K562 (cell line): Measurements from ENCODE around the gene KCNK2. TPM values are rescaled to one million over a fixed set of nuclear protein-coding genes. Genes with fewer than 3 reads are reported as not detected.

Experiments
- ATAC-seq: fragments of 200-7000 bp; cut with Tn5 transposase; 3 replicates; pipeline ENCODE4 v1.9.1; 2020; ENCODE audit warnings: moderate library complexity
- BruUV-seq: library from RNA; stranded (reverse); fragments of 400-500 nt; replicated peaks from 2 replicates; lab custom pipeline; 2021; lab: Mats Ljungman, UMichigan
- CTCF ChIA-PET: fragments of 300-600 bp; formaldehyde crosslinking; extraction: SDS; loops from one replicate; lab custom pipeline; 2021; ENCODE audit warnings: low intra/inter-chr PET ratio; lab: Yijun Ruan, JAX
- POLR2A ChIA-PET: fragments of 300-600, 350-650 bp; sonication (Branson Sonifier 250); formaldehyde crosslinking; extraction: SDS; loops from one replicate; lab custom pipeline; 2021; ENCODE audit warnings: antibody characterized with exemption, inconsistent platforms; lab: Yijun Ruan, JAX
- DNase-seq, 4 experiments: peaks; one replicate each; pipeline versions ENCODE4 v3.0.0 to v3.0.0-alpha.2; 2011 to 2018; ENCODE audit warnings: low spot score in 3 of 4, mixed read lengths in 3 of 4; ENCODE audit errors: extremely low read depth in 1 of 4
- FAIRE-seq: peaks from 2 replicates; lab custom pipeline; 2011; peaks lifted over from hg19 to GRCh38; lab: Jason Lieb, UNC
- H2AFZ ChIP-seq: 2 replicates; pipeline ENCODE4 v1.6.0; 2011; ENCODE audit warnings: low read depth, low read length, control low read depth, inconsistent platforms
- H3K27ac ChIP-seq: fragments of 200-600 bp; 3 replicates; pipeline ENCODE4 v1.8.0; 2011; ENCODE audit warnings: low read depth, mild to moderate bottlenecking, control low read depth, inconsistent platforms, low read length, moderate library complexity, mixed read lengths; ENCODE audit errors: extremely low read depth
- H3K27me3 ChIP-seq, 2 experiments: fragments of 300-600 bp in 1 of 2; 2 replicates in 1 of 2; 3 replicates in 1 of 2; pipeline versions ENCODE4 v1.6.0 to v1.8.0; 2011; ENCODE audit warnings: inconsistent platforms in 2 of 2, low read length in 2 of 2, mild to moderate bottlenecking in 1 of 2, mixed read lengths in 1 of 2, moderate library complexity in 1 of 2; ENCODE audit not compliant: control insufficient read depth in 2 of 2, insufficient read depth in 2 of 2
- H3K36me3 ChIP-seq: fragments of 300-600 bp; 3 replicates; pipeline ENCODE4 v1.8.0; 2011; ENCODE audit warnings: mild to moderate bottlenecking, low read length, inconsistent platforms; ENCODE audit not compliant: control insufficient read depth, insufficient read depth
- H3K4me1 ChIP-seq, 2 experiments: fragments of 200-600 bp in 1 of 2; replicated peaks in 1 of 2; 2 replicates in 1 of 2; 3 replicates in 1 of 2; pipeline versions ENCODE4 v1.5.1 to v1.8.0; 2011; ENCODE audit warnings: inconsistent platforms in 2 of 2, low read length in 2 of 2, mild to moderate bottlenecking in 1 of 2, mixed read lengths in 1 of 2, moderate library complexity in 1 of 2; ENCODE audit not compliant: control insufficient read depth in 2 of 2, insufficient read depth in 2 of 2
- H3K4me2 ChIP-seq: 2 replicates; pipeline ENCODE4 v1.6.1; 2011; ENCODE audit warnings: low read length, control low read depth, inconsistent platforms, mixed read lengths; ENCODE audit not compliant: insufficient read depth
- H3K4me3 ChIP-seq: fragments of 200-600 bp; sonication (generic), shearing (Covaris generic); 2 replicates; pipeline ENCODE4 v1.5.1; 2016; ENCODE audit warnings: control low read depth, inconsistent platforms
- H3K79me2 ChIP-seq: fragments of 200-600 bp; 3 replicates; pipeline ENCODE4 v1.8.0; 2011; ENCODE audit warnings: low read length, inconsistent platforms; ENCODE audit not compliant: control insufficient read depth, insufficient read depth
- H3K9ac ChIP-seq, 2 experiments: 2 replicates each; pipeline versions ENCODE4 v1.6.0 to v1.6.1; 2011; ENCODE audit warnings: low read depth in 2 of 2, low read length in 2 of 2, control low read depth in 1 of 2, inconsistent platforms in 1 of 2, mild to moderate bottlenecking in 1 of 2, mixed read lengths in 1 of 2; ENCODE audit not compliant: insufficient read depth in 1 of 2
- H3K9me1 ChIP-seq: one replicate; pipeline ENCODE4 v1.6.0; 2011; ENCODE audit warnings: inconsistent platforms, mild to moderate bottlenecking, low read length, moderate library complexity; ENCODE audit not compliant: control insufficient read depth, insufficient read depth
- H3K9me3 ChIP-seq: replicated peaks from 2 replicates; pipeline ENCODE4 v1.5.1; 2011; ENCODE audit warnings: low read depth, low read length, inconsistent platforms; ENCODE audit not compliant: control insufficient read depth, insufficient read depth
- H4K20me1 ChIP-seq: replicated peaks from 2 replicates; pipeline ENCODE4 v1.6.1; 2011; ENCODE audit warnings: low read length, inconsistent platforms, mixed read lengths; ENCODE audit not compliant: control insufficient read depth, insufficient read depth
- CREB1 ChIP-seq, 2 experiments: sonication (generic) in 1 of 2; formaldehyde crosslinking in 1 of 2; IDR thresholded peaks; 2 replicates each; pipeline versions ENCODE4 v1.6.1 to v1.8.0; 2012 to 2022; ENCODE audit warnings: inconsistent platforms in 1 of 2, mild to moderate bottlenecking in 1 of 2, missing genetic modification reagents in 1 of 2, moderate library complexity in 1 of 2
- ESRRA ChIP-seq: fragments of 450-650 bp; IDR thresholded peaks from 2 replicates; pipeline ENCODE4 v1.6.1; 2014; ENCODE audit warnings: low read depth, mild to moderate bottlenecking, moderate library complexity, borderline replicate concordance
- HNRNPLL ChIP-seq: fragments of 200-400 bp; formaldehyde crosslinking; IDR thresholded peaks from 2 replicates; pipeline ENCODE4 v1.6.1; 2017; ENCODE audit warnings: low read length, low read depth, mild to moderate bottlenecking; ENCODE audit not compliant: poor library complexity, severe bottlenecking
- IRF9 ChIP-seq: fragments of 450-650 bp; IDR thresholded peaks from 2 replicates; pipeline ENCODE4 v1.6.1; 2016; ENCODE audit warnings: missing biosample characterization, missing genetic modification characterization
- NCOA1 ChIP-seq: fragments of 450-650 bp; IDR thresholded peaks from 2 replicates; pipeline ENCODE4 v1.6.1; 2016; ENCODE audit warnings: low read depth
- PHB2 ChIP-seq: fragments of 450-650 bp; IDR thresholded peaks from 2 replicates; pipeline ENCODE4 v1.6.1; 2017; ENCODE audit warnings: low read depth
- TAF9B ChIP-seq: fragments of 450-650 bp; IDR thresholded peaks from 2 replicates; pipeline ENCODE4 v1.6.1; 2018; ENCODE audit warnings: mild to moderate bottlenecking; ENCODE audit not compliant: partially characterized antibody
- TEAD4 ChIP-seq, 2 experiments: sonication (generic) in 1 of 2; formaldehyde crosslinking in 1 of 2; IDR thresholded peaks; 2 replicates each; pipeline versions ENCODE4 v1.6.1 to v1.8.0; 2012 to 2022; ENCODE audit warnings: borderline replicate concordance in 1 of 2, inconsistent platforms in 1 of 2, low read length in 1 of 2, mild to moderate bottlenecking in 1 of 2, missing genetic modification reagents in 1 of 2
- ZC3H4 ChIP-seq: sonication (generic); formaldehyde crosslinking; IDR thresholded peaks from 2 replicates; pipeline ENCODE4 v1.9.0; 2021; ENCODE audit warnings: missing genetic modification reagents, borderline replicate concordance
- ZFP36 ChIP-seq: fragments of 150-350 bp; IDR thresholded peaks from 2 replicates; pipeline ENCODE4 v1.6.1; 2018; ENCODE audit warnings: low read length, low read depth; ENCODE audit not compliant: partially characterized antibody
- ZNF174 ChIP-seq: fragments of 250-450 bp; sonication (Bioruptor Pico); IDR thresholded peaks from 2 replicates; pipeline ENCODE4 v1.4.0; 2020; ENCODE audit warnings: mild to moderate bottlenecking
- ZNF263 ChIP-seq: sonication (generic); formaldehyde crosslinking; IDR thresholded peaks from 2 replicates; pipeline ENCODE4 v1.8.0; 2022; ENCODE audit warnings: mild to moderate bottlenecking, missing genetic modification reagents, borderline replicate concordance
- WGBS: fragments of 100-300 bp; shearing (Covaris generic); methylation state at CpG from one replicate; pipeline ENCODE4 v1.1.6; 2016; ENCODE audit warnings: low coverage, mixed read lengths; ENCODE audit not compliant: insufficient coverage; ENCODE audit errors: missing lambda C conversion rate; 5-methylcytosine and 5-hydroxymethylcytosine counted together
- in situ Hi-C: fragments of 300-500 bp; cut with MboI; formaldehyde crosslinking; loops from 4 replicates; pipeline ENCODE4 v1.15.0; 2018; ENCODE audit warnings: inconsistent platforms, mixed read lengths
- intact Hi-C: fragments of 100-400 bp; cut with micrococcal nuclease; formaldehyde crosslinking; loops from 2 replicates; pipeline ENCODE4 v1.14.2; 2022
- polyA plus RNA-seq, 8 experiments: library from polyadenylated mRNA; depleted of rRNA in 4 of 8; stranded (reverse) in 5 of 8; unstranded in 3 of 8; fragments of >200 nt; fragmentation: Nextera tagmentation in 2 of 8; fragmentation: Illumina TruSeq in 1 of 8; extraction: Ambion mirVana in 2 of 8; extraction: Trizol in 1 of 8; gene quantifications; 2 replicates each; pipeline versions ENCODE4 v1.2.1 to v1.2.3, GENCODE V29; 2011 to 2014; ENCODE audit warnings: inconsistent platforms in 1 of 8, missing spikeins in 1 of 8
- total RNA-seq, 7 experiments: library from RNA; depleted of rRNA in 6 of 7; stranded (reverse); fragments of >200 nt in 6 of 7; fragmentation: Illumina TruSeq in 2 of 7; extraction: Trizol in 2 of 7; gene quantifications; 2 replicates each; pipeline versions ENCODE4 v1.2.1 to v1.2.3, GENCODE V29; 2011 to 2021; ENCODE audit warnings: low replicate concordance in 1 of 7
- TF ChIP-seq, protein P1 (sequence below): sonication (generic); formaldehyde crosslinking; IDR thresholded peaks from 2 replicates; pipeline ENCODE4 v1.8.1; 2023; ENCODE audit warnings: mild to moderate bottlenecking, missing genetic modification reagents
- TF ChIP-seq, protein P2 (sequence below): fragments of 250-450 bp; sonication (Bioruptor Pico); IDR thresholded peaks from 2 replicates; pipeline ENCODE4 v1.8.0; 2022; ENCODE audit warnings: moderate library complexity, mild to moderate bottlenecking, inconsistent platforms

KCNK2 gene
- total and polyA plus RNA-seq, 9 of the 15 experiments (the other 6 are each of a cell fraction or from before 2014, with no cell fraction given): 0.04 to 0.13 (median 0.05) TPM; not detected in 3

- CTCF ChIA-PET: no interaction called here
- TF ChIP-seq TAF9B (no peak), ZNF174 (no peak), ZC3H4 (CRISPR knock-in tag) (no peak), TEAD4 (IDR thresholded peaks at IDR 0.05; ENCODE audit: low read length) (no peak), TEAD4 (CRISPR knock-in tag; IDR thresholded peaks at IDR 0.05; ENCODE audit: borderline replicate concordance) (no peak), HNRNPLL (no peak), ZFP36 (no peak), ESRRA (no peak), NCOA1 (no peak), CREB1 (IDR thresholded peaks at IDR 0.05) (no peak), CREB1 (CRISPR knock-in tag; IDR thresholded peaks at IDR 0.05) (no peak), IRF9 (tag) (no peak), ZNF263 (CRISPR knock-in tag) (no peak), PHB2 (no peak)
- TF ChIP-seq, protein P1, sequence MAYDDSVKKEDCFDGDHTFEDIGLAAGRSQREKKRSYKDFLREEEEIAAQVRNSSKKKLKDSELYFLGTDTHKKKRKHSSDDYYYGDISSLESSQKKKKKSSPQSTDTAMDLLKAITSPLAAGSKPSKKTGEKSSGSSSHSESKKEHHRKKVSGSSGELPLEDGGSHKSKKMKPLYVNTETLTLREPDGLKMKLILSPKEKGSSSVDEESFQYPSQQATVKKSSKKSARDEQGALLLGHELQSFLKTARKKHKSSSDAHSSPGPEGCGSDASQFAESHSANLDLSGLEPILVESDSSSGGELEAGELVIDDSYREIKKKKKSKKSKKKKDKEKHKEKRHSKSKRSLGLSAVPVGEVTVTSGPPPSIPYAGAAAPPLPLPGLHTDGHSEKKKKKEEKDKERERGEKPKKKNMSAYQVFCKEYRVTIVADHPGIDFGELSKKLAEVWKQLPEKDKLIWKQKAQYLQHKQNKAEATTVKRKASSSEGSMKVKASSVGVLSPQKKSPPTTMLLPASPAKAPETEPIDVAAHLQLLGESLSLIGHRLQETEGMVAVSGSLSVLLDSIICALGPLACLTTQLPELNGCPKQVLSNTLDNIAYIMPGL (CRISPR knock-in tag): no peak
- TF ChIP-seq, protein P2, sequence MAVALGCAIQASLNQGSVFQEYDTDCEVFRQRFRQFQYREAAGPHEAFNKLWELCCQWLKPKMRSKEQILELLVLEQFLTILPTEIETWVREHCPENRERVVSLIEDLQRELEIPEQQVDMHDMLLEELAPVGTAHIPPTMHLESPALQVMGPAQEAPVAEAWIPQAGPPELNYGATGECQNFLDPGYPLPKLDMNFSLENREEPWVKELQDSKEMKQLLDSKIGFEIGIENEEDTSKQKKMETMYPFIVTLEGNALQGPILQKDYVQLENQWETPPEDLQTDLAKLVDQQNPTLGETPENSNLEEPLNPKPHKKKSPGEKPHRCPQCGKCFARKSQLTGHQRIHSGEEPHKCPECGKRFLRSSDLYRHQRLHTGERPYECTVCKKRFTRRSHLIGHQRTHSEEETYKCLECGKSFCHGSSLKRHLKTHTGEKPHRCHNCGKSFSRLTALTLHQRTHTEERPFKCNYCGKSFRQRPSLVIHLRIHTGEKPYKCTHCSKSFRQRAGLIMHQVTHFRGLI (CRISPR knock-in tag): no peak
- H2AFZ ChIP-seq: no peak overlapping the region
- H3K4me1 ChIP-seq: no peaks in the 10 kb centered on the region
- no peaks in the 10 kb centered on the region for H3K27me3 ChIP-seq
- no peaks in the 10 kb centered on the region for H3K9me1 ChIP-seq
- POLR2A ChIA-PET: no interaction called here
- no peak overlapping the region for H3K4me3 ChIP-seq
- no peaks in the 10 kb centered on the region for H3K79me2 ChIP-seq
- no peak overlapping the region for H3K4me2 ChIP-seq
- ATAC-seq (no peak), FAIRE-seq (no peak), DNase-seq (no peak)
- no peaks in the 10 kb centered on the region for H3K36me3 ChIP-seq
- no TSS peak for BruUV-seq
- H3K9ac ChIP-seq: no peak overlapping the region
- no peak overlapping the region for H3K27ac ChIP-seq
- 0% methylated on average over 3 of the region's 3 CpGs for WGBS
- no peaks in the 10 kb centered on the region for H4K20me1 ChIP-seq
- H3K9me3 ChIP-seq: no peaks in the 10 kb centered on the region
- intact Hi-C loops (no loop called here), in situ Hi-C loops (no loop called here)
These were observed 37.3 kb downstream of the KCNK2 start for GRCh38 chr1:215119719-215120365.
